GM19328 (cell line): ENCODE results near the gene SHANK3.

ENCODE experiments used
- ATAC-seq: cut with Tn5 transposase; IDR thresholded peaks from one replicate; pipeline ENCODE4 v1.9.1; 2021; ENCODE audit warnings: mild to moderate bottlenecking, moderate library complexity; ENCODE audit not compliant: unreplicated experiment

SHANK3 gene

GRCh38 chr22:50677493-50678217 is 5.0 kb downstream of the SHANK3 start:
- no peak for ATAC-seq

DNA sequence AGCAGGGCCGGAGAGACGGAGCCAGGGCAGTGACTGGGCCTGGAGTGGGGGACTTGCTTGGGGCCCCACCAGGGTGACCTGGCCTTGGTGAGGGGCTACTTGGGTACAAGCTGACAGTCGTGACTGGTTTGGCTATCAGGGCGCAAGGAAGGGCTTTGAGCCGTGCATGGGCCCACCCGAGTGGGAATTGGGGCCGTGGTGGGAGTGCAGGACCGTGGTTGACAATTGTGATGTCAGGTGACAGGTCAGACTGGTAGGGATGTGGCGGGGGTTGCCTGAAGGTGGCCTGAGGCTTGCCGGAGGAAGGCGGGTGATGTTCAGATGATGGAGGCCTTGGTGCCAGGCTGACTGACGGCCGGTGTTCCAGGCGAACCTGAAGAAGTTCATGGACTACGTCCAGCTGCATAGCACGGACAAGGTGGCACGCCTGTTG is 5.6 kb downstream of the SHANK3 start:
- no peak for ATAC-seq

GRCh38 chr22:50678651-50679521 is 6.3 kb downstream of the SHANK3 start:
- ATAC-seq = no peak

- ATAC-seq = no peak
These were observed 10.7 kb downstream of the SHANK3 start for GRCh38 chr22:50683086-50683993.

DNA sequence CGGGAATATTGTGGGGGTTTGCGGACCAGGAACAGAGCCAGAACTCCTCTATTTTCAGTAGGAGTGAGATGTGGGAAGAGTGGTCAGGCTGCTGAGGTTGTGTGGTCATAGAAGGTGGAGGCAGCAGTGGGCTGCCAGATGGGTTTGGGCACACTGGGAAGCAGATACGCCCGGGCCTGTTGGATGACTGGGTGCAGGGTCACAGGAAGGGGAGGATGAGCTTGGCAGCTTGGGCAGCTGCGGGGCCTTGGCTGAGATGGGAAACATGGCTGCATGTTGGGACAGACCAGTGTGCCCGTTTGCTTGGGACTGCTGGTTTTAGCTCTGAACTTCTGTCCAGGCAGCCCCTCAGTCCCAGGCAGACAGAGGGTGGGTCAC is 11.4 kb downstream of the SHANK3 start:
- ATAC-seq = no peak

GRCh38 chr22:50684501-50684900 is 11.9 kb downstream of the SHANK3 start:
- no peak for ATAC-seq

- ATAC-seq = no peak
These were observed 12.4 kb downstream of the SHANK3 start for GRCh38 chr22:50684986-50685385.

DNA sequence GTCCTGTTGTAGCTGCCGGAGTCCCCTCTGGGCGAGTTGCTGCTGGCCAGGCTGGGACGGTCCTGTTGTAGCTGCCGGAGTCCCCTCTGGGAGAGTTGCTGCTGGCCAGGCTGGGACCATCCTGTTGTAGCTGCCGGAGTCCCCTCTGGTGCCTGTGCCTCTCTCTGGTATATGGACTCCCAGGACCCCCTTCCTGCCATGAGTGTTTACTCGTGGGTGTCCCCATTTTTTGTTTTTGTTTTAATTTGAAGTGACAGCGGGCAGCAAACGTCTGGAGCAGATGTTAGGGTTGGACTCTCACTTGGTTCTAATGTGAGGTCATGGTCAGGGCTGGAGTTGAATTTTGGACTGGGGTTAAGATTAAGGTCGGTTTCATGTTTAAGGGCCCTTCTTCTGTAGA is 14.2 kb downstream of the SHANK3 start:
- no peak for ATAC-seq

GRCh38 chr22:50687829-50688228 is 15.2 kb downstream of the SHANK3 start:
- no peak for ATAC-seq

DNA sequence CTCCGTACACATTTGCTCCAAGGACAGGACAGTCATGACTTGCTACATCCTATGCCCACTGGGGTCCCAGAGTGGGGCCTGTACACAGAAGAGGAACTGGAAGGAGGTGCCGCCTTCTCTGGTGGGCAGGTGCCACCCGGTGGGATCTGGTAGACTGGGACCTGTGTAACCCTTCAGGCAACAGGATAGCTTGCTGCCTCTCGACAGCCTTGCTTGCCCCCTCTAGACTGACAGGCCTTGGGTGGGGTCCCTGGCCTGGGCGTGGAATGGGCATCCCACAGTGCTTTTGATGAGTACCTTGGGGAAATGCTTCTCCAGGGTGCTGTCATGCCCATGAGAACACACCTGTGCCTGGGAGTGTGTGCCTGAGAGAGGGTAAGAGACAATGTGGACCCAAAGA is 15.8 kb downstream of the SHANK3 start:
- no peak for ATAC-seq

- ATAC-seq = no peak
These were observed 18.9 kb downstream of the SHANK3 start for GRCh38 chr22:50691521-50691920.

DNA sequence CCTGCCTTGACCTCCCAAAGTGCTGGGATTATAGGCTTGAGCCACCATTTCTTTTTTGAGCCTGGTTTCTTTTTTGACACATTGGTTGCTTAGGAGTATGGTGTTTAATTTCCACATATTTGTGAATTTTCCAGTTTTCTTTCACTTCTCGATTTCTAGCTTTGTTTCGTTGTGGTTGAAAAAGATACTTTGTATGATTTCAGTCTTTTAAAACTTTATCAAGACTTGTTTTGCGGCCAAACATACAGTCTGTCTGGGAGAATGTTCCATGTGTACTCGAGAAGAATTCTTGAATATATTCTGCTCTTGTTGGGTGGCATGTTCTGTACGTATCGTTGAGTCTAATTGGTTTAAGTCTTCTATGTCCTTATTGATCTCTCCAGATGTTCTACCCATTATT is 20.8 kb downstream of the SHANK3 start:
- no peak for ATAC-seq

GRCh38 chr22:50694099-50694605 is 21.5 kb downstream of the SHANK3 start:
- no peak for ATAC-seq

- ATAC-seq = no peak
These were observed 22.3 kb downstream of the SHANK3 start for GRCh38 chr22:50694766-50695420.

DNA sequence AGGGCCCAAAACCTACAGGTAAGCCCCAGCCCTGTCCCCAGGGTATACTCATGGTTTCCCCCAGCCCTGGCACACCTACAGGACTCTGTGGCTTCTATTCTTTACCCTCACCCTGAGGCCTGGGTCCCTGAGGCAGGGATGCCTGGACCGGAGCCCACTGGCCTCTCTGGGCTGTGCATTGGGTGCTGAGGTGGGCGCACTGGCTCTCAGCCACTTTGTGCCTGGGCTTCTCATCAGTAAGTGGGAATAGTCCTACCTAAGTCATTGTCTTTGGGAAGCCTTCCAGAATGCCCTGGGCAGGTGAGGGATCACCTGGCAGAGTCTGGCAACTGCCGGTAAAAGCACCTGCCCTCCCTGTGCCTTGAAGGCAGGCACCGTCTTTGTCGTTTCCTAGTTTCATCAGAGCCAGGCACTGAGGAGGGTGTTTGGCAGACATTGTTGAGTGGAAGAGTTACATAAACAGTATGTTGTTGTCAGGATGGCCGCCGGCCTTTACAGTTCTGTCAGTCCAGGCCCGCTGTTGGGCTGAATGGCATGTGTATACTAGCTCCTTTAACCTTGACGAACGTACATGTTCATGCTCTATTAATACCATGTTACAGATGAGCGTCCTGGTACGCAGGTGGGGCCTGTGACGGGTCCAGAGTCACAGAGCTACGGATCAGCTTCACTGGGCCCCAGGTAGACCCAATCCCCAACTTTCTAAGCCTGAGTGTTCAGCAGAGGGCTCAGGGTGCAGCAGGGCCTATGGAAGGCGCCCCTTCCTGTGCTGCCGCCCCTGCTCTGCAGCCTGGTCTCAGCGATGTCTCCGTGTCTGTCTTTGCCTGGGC is 23.0 kb downstream of the SHANK3 start:
- no peak for ATAC-seq

DNA sequence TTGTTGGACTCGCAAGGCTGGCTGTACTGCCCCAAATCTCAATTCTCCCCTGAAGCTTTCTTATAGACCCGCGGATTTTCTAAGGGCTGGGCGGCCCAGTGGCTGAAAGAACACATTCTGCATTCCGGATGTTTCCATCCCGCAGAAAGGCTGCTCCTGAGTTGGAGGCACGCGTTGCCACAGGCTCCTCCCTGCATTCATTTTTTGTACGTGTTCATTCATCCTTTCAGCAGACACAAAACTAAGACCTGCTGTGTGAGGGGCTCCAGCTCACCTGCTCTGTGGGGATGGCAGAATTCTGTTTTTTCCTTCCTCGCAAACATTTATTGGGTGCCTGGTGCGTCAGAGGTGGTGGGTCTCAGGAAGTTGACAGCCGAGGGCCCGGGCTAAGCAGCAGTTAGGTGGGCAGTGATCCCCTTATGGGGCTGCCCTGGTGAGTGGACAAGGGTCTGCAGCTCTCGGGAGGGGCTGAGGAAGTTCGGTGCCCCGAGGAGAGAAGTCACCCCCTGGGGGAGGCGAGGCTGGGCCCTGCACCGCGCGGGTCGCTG is 23.7 kb downstream of the SHANK3 start:
- no peak for ATAC-seq

- no peak for ATAC-seq
These were observed 24.4 kb downstream of the SHANK3 start for GRCh38 chr22:50696799-50697561.

DNA sequence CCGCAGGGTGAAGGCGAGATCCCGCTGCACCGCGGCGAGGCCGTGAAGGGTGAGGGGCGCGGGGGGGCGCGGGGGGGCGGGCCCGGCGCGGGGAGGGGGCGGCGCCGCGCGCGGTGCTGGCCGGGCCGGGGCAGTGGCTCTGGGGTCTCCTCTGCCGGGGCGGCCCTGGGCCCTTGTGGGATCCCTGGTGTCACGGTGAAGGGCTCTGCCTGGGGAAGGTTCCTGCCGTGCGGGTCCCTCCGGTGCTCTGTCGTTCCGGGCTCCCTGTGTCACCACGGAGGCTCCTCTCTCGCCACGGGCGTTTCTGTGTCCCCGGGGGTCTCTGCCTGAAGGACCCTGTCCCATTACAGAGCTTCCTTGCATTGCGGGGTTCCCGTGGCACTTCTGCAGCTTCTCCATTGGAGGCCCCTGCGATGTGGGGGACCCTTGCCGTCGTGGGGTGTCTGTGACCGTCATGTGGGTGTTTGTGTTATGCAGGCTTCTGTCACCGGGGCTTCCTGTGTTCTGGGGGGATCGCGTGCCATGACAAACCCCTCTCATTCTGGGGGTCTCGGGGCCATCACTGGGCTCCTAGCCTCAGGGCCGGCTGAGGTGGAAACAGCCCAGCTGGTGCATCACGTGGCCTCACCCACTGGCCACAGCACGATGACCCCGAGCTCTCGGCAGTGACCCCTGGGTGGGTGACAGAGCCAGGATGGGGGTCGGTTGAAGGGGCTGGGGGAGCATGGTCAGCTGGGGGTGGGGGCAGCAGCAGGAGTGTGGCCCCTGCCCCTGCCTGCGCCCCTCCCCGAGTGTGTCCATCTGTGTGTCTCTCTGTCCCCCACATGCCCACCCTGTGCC is 25.3 kb downstream of the SHANK3 start:
- ATAC-seq = no peak
